GM23338 (cell line): ENCODE data around the gene CBX5. TPM values are rescaled to one million over a fixed set of nuclear protein-coding genes. Genes with fewer than 3 reads are reported as not detected.

Source experiments
- ATAC-seq: fragments of 200-7000 bp; cut with Tn5 transposase; 3 replicates; pipeline ENCODE4 v1.9.1; 2020
- DNase-seq: peaks from one replicate; pipeline ENCODE4 v3.0.0-alpha.2; 2015; ENCODE audit warnings: low spot score
- H2AFZ ChIP-seq: fragments of 200-600 bp; sonication (generic); 2 replicates; pipeline ENCODE4 v1.8.0; 2016; ENCODE audit warnings: antibody characterized with exemption, mild to moderate bottlenecking, moderate library complexity
- H3F3A ChIP-seq: fragments of 200-600 bp; sonication (generic); replicated peaks from 2 replicates; pipeline ENCODE4 v1.8.0; 2017; ENCODE audit warnings: antibody characterized with exemption, mixed run types, low read depth
- H3K27ac ChIP-seq: fragments of 200-600 bp; sonication (generic); 2 replicates; pipeline ENCODE4 v1.6.1; 2016; ENCODE audit warnings: low read depth
- H3K27me3 ChIP-seq: fragments of 200-600 bp; sonication (generic); 2 replicates; pipeline ENCODE4 v1.8.0; 2016; ENCODE audit warnings: mild to moderate bottlenecking, mixed run types, moderate library complexity; ENCODE audit not compliant: insufficient read depth
- H3K36me3 ChIP-seq: fragments of 200-600 bp; sonication (generic); 2 replicates; pipeline ENCODE4 v1.8.0; 2016; ENCODE audit warnings: mild to moderate bottlenecking; ENCODE audit not compliant: insufficient read depth
- H3K4me1 ChIP-seq: fragments of 200-600 bp; sonication (generic); 2 replicates; pipeline ENCODE4 v1.8.0; 2016; ENCODE audit warnings: mild to moderate bottlenecking, moderate library complexity; ENCODE audit not compliant: insufficient read depth
- H3K4me2 ChIP-seq: fragments of 200-600 bp; sonication (generic); 2 replicates; pipeline ENCODE4 v1.7.1; 2017; ENCODE audit warnings: mixed run types
- H3K4me3 ChIP-seq: fragments of 200-600 bp; sonication (generic); 2 replicates; pipeline ENCODE4 v1.6.1; 2016; ENCODE audit warnings: mixed run types
- H3K79me2 ChIP-seq: fragments of 200-600 bp; sonication (generic); replicated peaks from 2 replicates; pipeline ENCODE4 v1.8.0; 2017; ENCODE audit warnings: mild to moderate bottlenecking; ENCODE audit not compliant: insufficient read depth
- H3K9me2 ChIP-seq: fragments of 200-600 bp; sonication (generic); 2 replicates; pipeline ENCODE4 v1.8.0; 2017; ENCODE audit not compliant: insufficient read depth
- H4K20me1 ChIP-seq: fragments of 200-600 bp; sonication (generic); replicated peaks from 2 replicates; pipeline ENCODE4 v1.8.0; 2017; ENCODE audit warnings: mild to moderate bottlenecking; ENCODE audit not compliant: insufficient read depth
- H3K27ac Mint-ChIP-seq: 2 replicates; pipeline ENCODE4 v1.8.0; 2020; ENCODE audit warnings: inconsistent platforms, mild to moderate bottlenecking, moderate library complexity, mixed read lengths
- H3K27me3 Mint-ChIP-seq: 3 replicates; pipeline ENCODE4 v1.8.0; 2022; ENCODE audit warnings: low read depth, mild to moderate bottlenecking, moderate library complexity, mixed read lengths, inconsistent platforms; ENCODE audit not compliant: insufficient read depth, poor library complexity
- H3K36me3 Mint-ChIP-seq: 3 replicates; pipeline ENCODE4 v1.8.0; 2021; ENCODE audit warnings: low read depth, mild to moderate bottlenecking, inconsistent platforms, moderate library complexity, mixed read lengths
- H3K4me1 Mint-ChIP-seq: 3 replicates; pipeline ENCODE4 v1.8.0; 2020; ENCODE audit warnings: mild to moderate bottlenecking, inconsistent platforms, mixed read lengths
- H3K4me3 Mint-ChIP-seq: 3 replicates; pipeline ENCODE4 v1.8.0; 2021; ENCODE audit warnings: moderate library complexity, mild to moderate bottlenecking, inconsistent platforms, mixed read lengths
- H3K9me3 Mint-ChIP-seq: 3 replicates; pipeline ENCODE4 v1.8.0; 2020; ENCODE audit warnings: moderate library complexity, mild to moderate bottlenecking, inconsistent platforms, mixed read lengths
- CREB1 ChIP-seq: fragments of 250-450 bp; sonication (Bioruptor Pico); IDR thresholded peaks from 2 replicates; pipeline ENCODE4 v1.5.0; 2020; ENCODE audit warnings: low read depth, mild to moderate bottlenecking, moderate library complexity
- EZH2 ChIP-seq: fragments of 200-600 bp; sonication (generic); IDR thresholded peaks from one replicate; pipeline ENCODE4 v1.8.0; 2017; ENCODE audit warnings: antibody characterized with exemption, mild to moderate bottlenecking, low read depth; ENCODE audit not compliant: unreplicated experiment
- EZH2phosphoT487 ChIP-seq: fragments of 200-600 bp; sonication (generic); IDR thresholded peaks from one replicate; pipeline ENCODE4 v1.8.1; 2018; ENCODE audit warnings: antibody characterized with exemption; ENCODE audit not compliant: unreplicated experiment
- JUNB ChIP-seq: IDR thresholded peaks from one replicate; pipeline ENCODE4 v1.6.1; 2016; ENCODE audit warnings: antibody characterized with exemption; ENCODE audit not compliant: unreplicated experiment
- NANOG ChIP-seq: IDR thresholded peaks from 2 replicates; pipeline ENCODE4 v1.6.1; 2016; ENCODE audit warnings: antibody characterized with exemption, borderline replicate concordance
- REST ChIP-seq: IDR thresholded peaks from one replicate; pipeline ENCODE4 v1.6.1; 2018; ENCODE audit warnings: antibody characterized with exemption; ENCODE audit not compliant: unreplicated experiment
- ZNF114 ChIP-seq: fragments of 250-450 bp; sonication (Bioruptor Pico); IDR thresholded peaks from 2 replicates; pipeline ENCODE4 v1.5.0; 2020; ENCODE audit warnings: mild to moderate bottlenecking, moderate library complexity
- ZNF331 ChIP-seq: fragments of 250-450 bp; sonication (Bioruptor Pico); IDR thresholded peaks from 2 replicates; pipeline ENCODE4 v1.5.0; 2020; ENCODE audit warnings: low read depth, mild to moderate bottlenecking, moderate library complexity
- ZNF462 ChIP-seq: fragments of 250-450 bp; sonication (Bioruptor Pico); IDR thresholded peaks from 2 replicates; pipeline ENCODE4 v1.5.0; 2020; ENCODE audit warnings: mild to moderate bottlenecking, moderate library complexity
- polyA plus RNA-seq: library from polyadenylated mRNA; unstranded; fragments of >200 nt; fragmentation: Nextera tagmentation; extraction: Ambion mirVana; gene quantifications from 2 replicates; pipeline ENCODE4 v1.2.1, GENCODE V29; 2016
- total RNA-seq: library from RNA; depleted of rRNA; stranded (reverse); fragments of >200 nt; shearing (Covaris generic); gene quantifications from 2 replicates; pipeline ENCODE4 v1.2.3, GENCODE V29; 2014
- TF ChIP-seq, protein P1 (sequence below): IDR thresholded peaks from 2 replicates; pipeline ENCODE4 v1.6.1; 2016; ENCODE audit warnings: antibody characterized with exemption

CBX5 gene
- total and polyA plus RNA-seq, 2 experiments from 2014 or later: 152 to 212 TPM

DNA sequence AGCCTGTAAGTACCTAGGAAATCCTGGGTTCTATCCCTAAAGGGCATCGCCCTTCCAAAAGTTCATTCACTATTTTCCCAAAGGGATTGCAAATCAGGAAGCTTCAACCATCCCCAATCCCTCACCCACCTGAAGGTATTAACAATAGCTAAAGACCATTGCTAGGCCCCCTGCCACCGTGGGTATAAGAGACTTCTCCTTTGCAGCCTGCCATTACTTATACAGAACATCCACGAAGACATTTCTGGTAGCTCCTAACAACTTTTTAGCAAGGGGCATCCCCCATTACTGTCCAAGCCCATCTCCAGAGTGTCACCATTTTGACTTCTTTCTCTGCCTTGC, 90.8 kb downstream of the CBX5 start:
- H3K79me2 ChIP-seq: no peaks in the 10 kb centered on the region
- H4K20me1 ChIP-seq: peaks cover 3% of the 10 kb centered on the region; the same call in 1 of the 2 replicates
- no peak for DNase-seq
- no peak for ATAC-seq
- peak overlapping the region; percentile 29; the same call in 1 of the 2 replicates for H3K4me2 ChIP-seq
- no peaks in the 10 kb centered on the region; the same call in 2 of the 3 replicates for H3K9me3 Mint-ChIP-seq
- TF ChIP-seq EZH2phosphoT487 (no peak), REST (no peak), EZH2 (no peak)
- TF ChIP-seq, protein P1, sequence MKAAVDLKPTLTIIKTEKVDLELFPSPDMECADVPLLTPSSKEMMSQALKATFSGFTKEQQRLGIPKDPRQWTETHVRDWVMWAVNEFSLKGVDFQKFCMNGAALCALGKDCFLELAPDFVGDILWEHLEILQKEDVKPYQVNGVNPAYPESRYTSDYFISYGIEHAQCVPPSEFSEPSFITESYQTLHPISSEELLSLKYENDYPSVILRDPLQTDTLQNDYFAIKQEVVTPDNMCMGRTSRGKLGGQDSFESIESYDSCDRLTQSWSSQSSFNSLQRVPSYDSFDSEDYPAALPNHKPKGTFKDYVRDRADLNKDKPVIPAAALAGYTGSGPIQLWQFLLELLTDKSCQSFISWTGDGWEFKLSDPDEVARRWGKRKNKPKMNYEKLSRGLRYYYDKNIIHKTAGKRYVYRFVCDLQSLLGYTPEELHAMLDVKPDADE: no peak
- H3F3A ChIP-seq: no peaks in the 10 kb centered on the region
- no peaks in the 10 kb centered on the region for H3K9me2 ChIP-seq
- H3K4me3 Mint-ChIP-seq: peak overlapping the region; percentile 83
- peak overlapping the region; percentile 83; the same call in 1 of the 2 replicates for H3K4me3 ChIP-seq
- no peaks in the 10 kb centered on the region; the same call in 1 of the 2 replicates for H3K4me1 ChIP-seq
- H3K4me1 Mint-ChIP-seq: peaks cover 5% of the 10 kb centered on the region; the same call in 1 of the 3 replicates
- H3K27ac Mint-ChIP-seq: no peak overlapping the region
- H3K36me3 ChIP-seq: no peaks in the 10 kb centered on the region
- peaks cover 46% of the 10 kb centered on the region for H3K27me3 ChIP-seq
- H3K27me3 Mint-ChIP-seq: peaks cover 39% of the 10 kb centered on the region
- H2AFZ ChIP-seq: peak overlapping the region; percentile 6; the same call in 1 of the 2 replicates
- no peak overlapping the region for H3K27ac ChIP-seq
- peaks cover 2% of the 10 kb centered on the region; the same call in 1 of the 3 replicates for H3K36me3 Mint-ChIP-seq

- H3K27ac ChIP-seq: no peak overlapping the region
- Mint-ChIP-seq H3K9me3 (no peaks in the 10 kb centered on the region; the same call in 2 of the 3 replicates), H3K4me1 (peaks cover 14% of the 10 kb centered on the region), H3K4me3 (peak overlapping the region; percentile 66; the same call in 1 of the 3 replicates), H3K27me3 (peaks cover 26% of the 10 kb centered on the region), H3K27ac (no peak overlapping the region), H3K36me3 (peaks cover 2% of the 10 kb centered on the region; the same call in 1 of the 3 replicates)
- H3K27me3 ChIP-seq: peaks cover 25% of the 10 kb centered on the region
- no peaks in the 10 kb centered on the region for H3K9me2 ChIP-seq
- DNase-seq (no peak), ATAC-seq (no peak)
- H3K4me2 ChIP-seq: no peak overlapping the region
- H3K4me1 ChIP-seq: no peaks in the 10 kb centered on the region; the same call in 1 of the 2 replicates
- H3K79me2 ChIP-seq: no peaks in the 10 kb centered on the region
- peaks cover 3% of the 10 kb centered on the region; the same call in 1 of the 2 replicates for H4K20me1 ChIP-seq
- no peaks in the 10 kb centered on the region for H3K36me3 ChIP-seq
- no peak overlapping the region for H3K4me3 ChIP-seq
- H2AFZ ChIP-seq: no peak overlapping the region
- no peaks in the 10 kb centered on the region for H3F3A ChIP-seq
- no peak for TF ChIP-seq ZNF331 (CRISPR knock-in tag)
- TF ChIP-seq ZNF114 (CRISPR knock-in tag): no peak
- TF ChIP-seq NANOG: no peak
- TF ChIP-seq EZH2phosphoT487: no peak
- no peak for TF ChIP-seq ZNF462 (CRISPR knock-in tag)
- TF ChIP-seq CREB1 (CRISPR knock-in tag): no peak
- no peak for TF ChIP-seq EZH2
- no peak for TF ChIP-seq JUNB
Observed at GRCh38 chr12:54187075-54187474, 92.8 kb downstream of the CBX5 start.
